Right lobe of liver (tissue), 4 donors: ENCODE measurements around the gene PPP1R18.

ENCODE experiments used
- CTCF ChIP-seq, 4 donors: fragments of 200-600 bp in 3 of 4; fragments of 450-650 bp in 1 of 4; IDR thresholded peaks; one replicate each; pipeline versions ENCODE4 v1.5.1 to v1.8.0; 2016 to 2022; ENCODE audit warnings: antibody characterized with exemption in 4 of 4, mild to moderate bottlenecking in 2 of 4
- POLR2A ChIP-seq: fragments of 450-650 bp; IDR thresholded peaks from one replicate; pipeline ENCODE4 v1.6.1; 2017; ENCODE audit warnings: antibody characterized with exemption, mild to moderate bottlenecking
- donor health status: DM: no; HTN: no; CAD: no.
- donor health status: DM: no; HTN: no; CAD: no.
- donor health status: DM: no; HTN: yes; CAD: no.

DNA sequence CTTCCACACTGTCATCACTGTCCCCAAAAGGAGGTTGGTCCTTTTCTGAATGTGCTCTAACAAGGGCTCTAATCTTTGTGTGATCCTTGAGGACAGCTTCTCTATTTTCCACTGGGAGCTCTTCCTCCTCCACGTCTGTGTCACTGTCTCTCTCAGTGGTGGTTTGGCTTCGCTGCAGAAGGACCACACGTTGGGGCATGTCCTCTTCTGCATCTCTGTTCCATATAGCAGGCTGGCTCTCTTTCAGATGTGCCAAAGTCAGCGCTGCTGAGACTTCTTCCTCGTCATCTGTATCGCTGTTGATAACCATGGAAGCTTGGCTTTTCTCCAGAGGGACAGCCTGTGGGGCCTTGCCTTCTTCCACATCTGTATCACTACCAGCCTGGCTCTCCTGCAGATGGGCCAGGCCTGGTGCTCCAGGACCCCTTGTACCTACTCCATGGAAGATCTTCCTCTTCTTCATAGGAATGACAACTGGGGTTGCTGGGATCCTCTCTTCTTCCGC lies 26.0 kb upstream of the PPP1R18 start:
- TF ChIP-seq CTCF (IDR thresholded peaks at IDR 0.05) (no peak), POLR2A (no peak)
